PC-3 (cell line): ENCODE data around the gene HBP1.

Source experiments
- EZH2 ChIP-seq: fragments of 300-600 bp; sonication (generic); IDR thresholded peaks from one replicate; pipeline ENCODE4 v1.6.1; 2017; ENCODE audit warnings: antibody characterized with exemption, mild to moderate bottlenecking, low read length; ENCODE audit not compliant: unreplicated experiment
- TF ChIP-seq, protein P1 (sequence below): fragments of 300-600 bp; sonication (generic); conservative IDR thresholded peaks from 2 replicates; pipeline ENCODE4 v1.5.1; 2017; ENCODE audit warnings: antibody characterized with exemption, low read depth, mild to moderate bottlenecking, low read length

- TF ChIP-seq, protein P1, sequence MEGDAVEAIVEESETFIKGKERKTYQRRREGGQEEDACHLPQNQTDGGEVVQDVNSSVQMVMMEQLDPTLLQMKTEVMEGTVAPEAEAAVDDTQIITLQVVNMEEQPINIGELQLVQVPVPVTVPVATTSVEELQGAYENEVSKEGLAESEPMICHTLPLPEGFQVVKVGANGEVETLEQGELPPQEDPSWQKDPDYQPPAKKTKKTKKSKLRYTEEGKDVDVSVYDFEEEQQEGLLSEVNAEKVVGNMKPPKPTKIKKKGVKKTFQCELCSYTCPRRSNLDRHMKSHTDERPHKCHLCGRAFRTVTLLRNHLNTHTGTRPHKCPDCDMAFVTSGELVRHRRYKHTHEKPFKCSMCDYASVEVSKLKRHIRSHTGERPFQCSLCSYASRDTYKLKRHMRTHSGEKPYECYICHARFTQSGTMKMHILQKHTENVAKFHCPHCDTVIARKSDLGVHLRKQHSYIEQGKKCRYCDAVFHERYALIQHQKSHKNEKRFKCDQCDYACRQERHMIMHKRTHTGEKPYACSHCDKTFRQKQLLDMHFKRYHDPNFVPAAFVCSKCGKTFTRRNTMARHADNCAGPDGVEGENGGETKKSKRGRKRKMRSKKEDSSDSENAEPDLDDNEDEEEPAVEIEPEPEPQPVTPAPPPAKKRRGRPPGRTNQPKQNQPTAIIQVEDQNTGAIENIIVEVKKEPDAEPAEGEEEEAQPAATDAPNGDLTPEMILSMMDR = no peak
- TF ChIP-seq EZH2 = no peak
These were observed 39.3 kb downstream of the HBP1 start for GRCh38 chr7:107208024-107208521.
